Mesothelial cell of epicardium (in vitro differentiated cells): ENCODE results near the gene ENTPD5. TPM values are rescaled to one million over a fixed set of nuclear protein-coding genes. Genes with fewer than 3 reads are reported as not detected.

Experiments
- DNase-seq, 2 experiments: peaks; one replicate each; pipeline ENCODE4 v3.0.0; 2021; ENCODE audit warnings: low spot score in 2 of 2; ENCODE audit not compliant: unreplicated experiment in 2 of 2
- H3K27ac Mint-ChIP-seq: 2 replicates; pipeline ENCODE4 v1.8.0; 2021; ENCODE audit warnings: mixed read lengths
- H3K27me3 Mint-ChIP-seq: 2 replicates; pipeline ENCODE4 v1.8.0; 2021; ENCODE audit warnings: low read depth, mixed read lengths
- H3K36me3 Mint-ChIP-seq: 2 replicates; pipeline ENCODE4 v1.8.0; 2021; ENCODE audit warnings: mixed read lengths
- H3K4me1 Mint-ChIP-seq: 2 replicates; pipeline ENCODE4 v1.8.0; 2021; ENCODE audit warnings: mixed read lengths
- H3K4me3 Mint-ChIP-seq: 2 replicates; pipeline ENCODE4 v1.8.0; 2021; ENCODE audit warnings: mild to moderate bottlenecking, moderate library complexity, mixed read lengths
- H3K9me3 Mint-ChIP-seq: 2 replicates; pipeline ENCODE4 v1.8.0; 2021; ENCODE audit warnings: mixed read lengths
- total RNA-seq: library from RNA; stranded (reverse); gene quantifications from 3 replicates; pipeline ENCODE4 v1.2.1, GENCODE V29; 2021
- TF ChIP-seq, protein P1 (sequence below): fragments of 200-600 bp; sonication (generic); IDR thresholded peaks from one replicate; pipeline ENCODE4 v1.5.0; 2021; ENCODE audit warnings: antibody characterized with exemption; ENCODE audit not compliant: unreplicated experiment

ENTPD5 gene
- total RNA-seq, 1 donor from 2014 or later, result 16.2 TPM

DNA sequence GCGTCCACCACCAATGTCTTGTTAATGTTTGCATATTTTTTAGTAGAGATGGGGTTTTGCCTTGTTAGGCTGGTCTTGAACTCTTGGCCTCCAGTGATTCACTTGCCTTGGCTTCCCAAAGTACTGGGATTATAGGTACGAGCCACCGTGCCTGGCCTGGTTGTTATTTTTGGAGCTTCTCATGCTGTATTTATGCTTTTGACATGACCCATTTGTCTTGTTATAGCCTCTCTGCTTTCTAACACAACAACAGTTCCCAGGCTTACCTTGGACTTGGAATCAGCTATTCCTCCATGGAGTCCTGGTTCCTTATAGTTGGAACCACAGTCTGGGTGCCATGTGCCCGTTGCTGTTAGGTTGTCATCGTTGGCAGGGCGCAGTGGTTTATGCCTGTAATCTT, 102.8 kb downstream of the ENTPD5 start:
- Mint-ChIP-seq H3K36me3 (peaks cover 34% of the 10 kb centered on the region), H3K4me3 (no peak overlapping the region), H3K27ac (no peak overlapping the region), H3K9me3 (peaks cover 10% of the 10 kb centered on the region), H3K27me3 (no peaks in the 10 kb centered on the region), H3K4me1 (no peaks in the 10 kb centered on the region)
- no peak for DNase-seq
- TF ChIP-seq, protein P1, sequence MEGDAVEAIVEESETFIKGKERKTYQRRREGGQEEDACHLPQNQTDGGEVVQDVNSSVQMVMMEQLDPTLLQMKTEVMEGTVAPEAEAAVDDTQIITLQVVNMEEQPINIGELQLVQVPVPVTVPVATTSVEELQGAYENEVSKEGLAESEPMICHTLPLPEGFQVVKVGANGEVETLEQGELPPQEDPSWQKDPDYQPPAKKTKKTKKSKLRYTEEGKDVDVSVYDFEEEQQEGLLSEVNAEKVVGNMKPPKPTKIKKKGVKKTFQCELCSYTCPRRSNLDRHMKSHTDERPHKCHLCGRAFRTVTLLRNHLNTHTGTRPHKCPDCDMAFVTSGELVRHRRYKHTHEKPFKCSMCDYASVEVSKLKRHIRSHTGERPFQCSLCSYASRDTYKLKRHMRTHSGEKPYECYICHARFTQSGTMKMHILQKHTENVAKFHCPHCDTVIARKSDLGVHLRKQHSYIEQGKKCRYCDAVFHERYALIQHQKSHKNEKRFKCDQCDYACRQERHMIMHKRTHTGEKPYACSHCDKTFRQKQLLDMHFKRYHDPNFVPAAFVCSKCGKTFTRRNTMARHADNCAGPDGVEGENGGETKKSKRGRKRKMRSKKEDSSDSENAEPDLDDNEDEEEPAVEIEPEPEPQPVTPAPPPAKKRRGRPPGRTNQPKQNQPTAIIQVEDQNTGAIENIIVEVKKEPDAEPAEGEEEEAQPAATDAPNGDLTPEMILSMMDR, result no peak

DNA sequence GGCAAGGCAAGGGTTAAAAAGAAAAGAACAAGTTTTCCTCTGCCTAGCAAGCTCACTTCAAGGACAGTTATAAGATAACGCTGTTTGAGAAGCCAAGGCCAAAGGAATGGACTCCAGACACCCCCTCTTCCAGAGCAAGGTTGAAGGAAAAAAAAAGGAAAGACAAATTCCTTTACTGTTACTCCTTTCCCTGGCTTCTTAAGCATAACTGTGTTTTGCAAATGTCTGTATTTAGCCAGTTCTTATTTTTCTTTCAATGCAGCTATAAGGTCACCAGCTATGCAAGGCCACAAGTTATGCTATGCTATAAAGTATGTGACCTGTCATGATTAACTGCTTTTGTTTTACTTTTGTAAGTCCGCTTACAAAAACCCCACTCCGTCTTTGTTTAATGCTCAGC, 105.8 kb downstream of the ENTPD5 start:
- Mint-ChIP-seq H3K36me3 (peaks cover 46% of the 10 kb centered on the region), H3K27me3 (no peaks in the 10 kb centered on the region), H3K4me3 (no peak overlapping the region), H3K4me1 (no peaks in the 10 kb centered on the region), H3K9me3 (peaks cover 8% of the 10 kb centered on the region), H3K27ac (no peak overlapping the region)
- DNase-seq, result no peak
- TF ChIP-seq, protein P1, result no peak

DNA sequence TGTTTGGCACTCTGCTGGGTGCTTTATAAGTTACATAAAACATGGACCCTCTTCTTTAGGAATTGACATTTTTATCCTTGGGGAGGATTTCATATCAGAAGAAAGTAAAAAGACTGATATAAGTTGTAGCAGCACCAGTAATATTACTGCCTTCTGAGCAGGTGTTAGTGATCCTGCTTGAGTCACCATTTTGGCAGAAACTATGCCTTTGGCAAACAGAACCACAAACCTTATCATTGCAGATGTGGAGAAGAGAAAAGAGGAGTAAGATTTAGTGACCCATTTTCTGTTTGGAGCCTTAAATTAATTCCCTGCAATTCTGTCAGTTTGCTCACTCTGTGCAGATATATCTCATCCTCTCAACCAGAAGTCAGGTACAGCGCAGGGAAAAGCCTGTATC, 109.4 kb downstream of the ENTPD5 start:
- Mint-ChIP-seq H3K4me1 (no peaks in the 10 kb centered on the region), H3K4me3 (no peak overlapping the region), H3K27ac (no peak overlapping the region), H3K27me3 (no peaks in the 10 kb centered on the region), H3K9me3 (peaks cover 8% of the 10 kb centered on the region), H3K36me3 (peaks cover 57% of the 10 kb centered on the region)
- DNase-seq, result no peak
- TF ChIP-seq, protein P1, result no peak

Other genes with a start within 250 kb of the ENTPD5 start
- 12.4 to 14.5 TPM (median 14.0 TPM) in 3 replicates for gene PTGR2, start 167.5 kb downstream of the ENTPD5 start, total RNA-seq
- 49.6 to 53.7 TPM (median 51.7 TPM) in 3 replicates for gene ZNF410, start 132.4 kb downstream of the ENTPD5 start, total RNA-seq
- gene FAM161B, start 69.2 kb downstream of the ENTPD5 start, total RNA-seq, result 4.3 to 5.3 TPM (median 4.9 TPM) in 3 replicates
- gene COQ6, start 69.0 kb downstream of the ENTPD5 start, total RNA-seq, result 19.3 to 23.9 TPM (median 20.9 TPM) in 3 replicates
- 6.6 to 8.4 TPM (median 7.1 TPM) in 3 replicates for gene BBOF1, start 61 bp upstream of the ENTPD5 start, total RNA-seq
- gene ALDH6A1, start 65.2 kb upstream of the ENTPD5 start, total RNA-seq, result 16.8 to 17.2 TPM (median 17.2 TPM) in 3 replicates
- gene LIN52, start 65.7 kb upstream of the ENTPD5 start, total RNA-seq, result 11.4 to 12.4 TPM (median 12.1 TPM) in 3 replicates
- gene VSX2, start 220.2 kb upstream of the ENTPD5 start, total RNA-seq, result not detected in 3 replicates